Measurements from ENCODE around the gene DOCK1. TPM values are rescaled to one million over a fixed set of nuclear protein-coding genes. Genes with fewer than 3 reads are reported as not detected.

Gene DOCK1
- total RNA-seq, 1 donor from 2014 or later = 81.5 TPM

DNA sequence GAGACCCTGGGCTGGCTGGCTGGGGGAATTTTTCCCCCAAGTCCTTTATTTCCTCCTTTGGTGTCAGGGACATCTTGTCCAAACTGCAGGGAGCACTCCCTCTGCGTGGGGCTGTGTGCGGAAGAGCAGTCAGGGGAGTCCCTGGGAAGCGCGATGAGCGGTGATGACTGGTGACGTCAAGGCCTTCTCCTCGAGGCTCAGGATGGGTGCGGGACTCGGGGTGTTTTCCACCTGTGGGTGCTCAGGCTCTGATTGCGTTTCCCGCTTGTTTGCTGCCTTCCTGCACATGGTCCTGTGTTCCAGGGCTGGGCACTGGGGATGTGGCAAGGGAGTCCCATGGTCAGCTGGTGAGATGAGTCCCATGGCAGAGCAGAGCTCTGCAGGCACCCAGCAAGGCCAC is 101.2 kb downstream of the DOCK1 start:
- no peak for DNase-seq (ENCODE audit: low read depth in 2 of 2)

DNA sequence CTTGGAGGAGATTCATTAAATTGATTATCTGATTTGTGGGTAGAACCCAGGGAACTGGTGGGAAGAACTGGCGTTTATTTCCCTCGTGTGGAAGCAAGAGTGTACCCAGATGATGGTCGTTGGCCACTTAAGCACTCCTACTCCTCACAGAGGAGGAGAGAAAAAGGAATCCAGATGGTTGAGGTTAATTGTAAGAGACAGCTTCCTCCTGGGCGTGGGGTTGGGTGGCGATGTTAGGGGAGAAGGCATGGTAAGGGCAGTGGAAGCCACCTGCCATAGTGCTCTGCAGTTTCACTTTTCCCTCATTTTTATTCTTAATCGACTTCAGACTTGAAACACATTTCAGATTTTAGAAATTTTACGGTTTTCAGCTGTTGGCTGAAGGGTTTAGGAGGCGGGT is 104.1 kb downstream of the DOCK1 start:
- DNase-seq (ENCODE audit: low read depth in 2 of 2) = no peak

DNA sequence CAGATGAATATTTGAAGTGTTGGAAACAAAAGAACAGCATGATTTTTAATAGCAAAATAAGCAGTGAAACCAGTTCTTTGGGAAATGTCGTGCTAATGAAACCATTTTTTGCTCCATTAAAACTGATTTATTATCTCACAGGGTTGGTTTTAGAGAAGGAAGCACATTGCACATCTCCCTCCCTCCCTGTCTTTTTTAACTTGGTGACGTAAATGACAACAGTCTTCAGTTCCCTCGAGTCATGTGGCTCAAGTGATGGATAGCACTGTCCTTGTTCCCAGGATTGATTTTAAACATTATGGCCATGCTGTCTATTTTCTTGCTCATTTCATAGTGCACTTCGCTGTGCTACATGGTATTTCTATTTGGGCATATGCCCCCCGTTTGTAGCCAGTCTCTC is 105.9 kb downstream of the DOCK1 start:
- DNase-seq (ENCODE audit: low read depth in 2 of 2) = no peak

DNA sequence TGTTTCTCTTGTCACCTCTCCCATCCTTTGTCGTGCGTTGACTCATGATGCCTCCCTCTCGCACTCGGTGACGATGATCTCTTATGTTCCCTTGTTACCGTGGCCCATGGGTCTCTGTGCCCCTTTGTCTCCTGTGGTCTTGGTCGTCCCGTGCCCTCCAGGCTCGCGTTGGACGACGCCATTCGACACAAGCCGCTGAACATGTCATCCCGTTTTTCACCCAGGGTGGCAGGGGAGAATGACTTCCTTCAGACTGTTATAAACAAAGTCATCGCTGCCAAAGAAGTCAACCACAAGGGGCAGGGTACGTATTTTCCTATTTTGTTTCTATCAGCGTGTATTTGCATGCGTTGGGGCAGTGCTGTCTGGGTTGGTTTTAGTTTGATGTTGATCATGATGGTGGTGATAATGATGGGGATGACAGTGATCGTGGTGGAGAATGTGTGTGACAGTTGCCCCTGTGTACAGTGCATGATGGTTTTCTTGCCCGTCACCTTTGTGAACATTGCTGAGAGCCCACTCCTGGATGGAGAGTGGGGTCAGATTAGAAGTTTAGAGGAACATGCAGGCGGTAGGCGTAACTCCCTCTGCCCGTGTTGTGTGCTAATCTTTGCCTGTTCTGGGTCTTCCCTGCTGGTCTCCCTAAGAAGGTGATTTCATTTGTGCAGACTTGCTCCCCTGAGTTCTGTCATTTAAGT is 107.0 kb downstream of the DOCK1 start:
- DNase-seq (ENCODE audit: low read depth in 2 of 2) = no peak

DNA sequence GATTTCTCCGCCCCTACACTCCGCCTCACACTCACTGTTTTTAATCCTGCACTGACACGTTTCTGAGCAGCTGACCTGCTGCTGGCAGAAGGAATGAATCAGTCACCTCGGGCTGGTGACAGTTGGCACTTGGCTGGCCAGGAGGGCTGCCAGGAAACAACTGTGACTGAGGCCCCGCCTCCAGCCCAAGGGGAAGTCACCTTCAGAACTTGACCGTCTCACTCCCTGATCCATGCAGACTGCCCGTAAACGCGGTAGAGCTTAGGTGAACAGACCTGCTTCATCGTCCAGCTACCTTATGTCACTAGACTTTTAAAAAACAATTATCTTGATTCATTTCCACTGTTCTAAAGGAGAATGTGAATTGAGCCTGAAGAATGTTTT is 107.5 kb downstream of the DOCK1 start:
- DNase-seq (ENCODE audit: low read depth in 2 of 2) = peak; percentile 57 to 65

DNA sequence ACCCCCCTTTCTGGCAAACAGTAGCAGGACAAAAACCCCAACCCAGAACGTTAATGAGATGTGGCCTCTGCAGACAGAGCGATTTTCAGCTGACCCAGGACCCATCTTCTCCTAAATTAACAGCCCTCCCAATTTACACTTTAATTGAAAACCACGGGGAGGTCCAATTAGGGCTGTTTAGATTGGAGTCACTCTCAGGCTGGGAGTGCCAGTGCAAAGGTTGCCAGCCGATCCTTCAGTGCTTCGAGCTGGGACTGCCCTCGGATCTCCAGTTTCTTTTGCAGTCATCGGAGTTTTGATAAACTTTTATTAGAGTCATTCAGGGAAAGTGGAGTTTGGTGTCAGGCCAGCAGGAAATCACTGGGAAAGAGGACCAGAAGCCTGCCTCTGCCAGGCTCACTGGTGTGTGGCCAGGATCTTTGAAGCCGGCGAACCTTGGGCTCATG is 108.0 kb downstream of the DOCK1 start:
- DNase-seq (ENCODE audit: low read depth in 2 of 2) = peak; percentile 16 to 45

DNA sequence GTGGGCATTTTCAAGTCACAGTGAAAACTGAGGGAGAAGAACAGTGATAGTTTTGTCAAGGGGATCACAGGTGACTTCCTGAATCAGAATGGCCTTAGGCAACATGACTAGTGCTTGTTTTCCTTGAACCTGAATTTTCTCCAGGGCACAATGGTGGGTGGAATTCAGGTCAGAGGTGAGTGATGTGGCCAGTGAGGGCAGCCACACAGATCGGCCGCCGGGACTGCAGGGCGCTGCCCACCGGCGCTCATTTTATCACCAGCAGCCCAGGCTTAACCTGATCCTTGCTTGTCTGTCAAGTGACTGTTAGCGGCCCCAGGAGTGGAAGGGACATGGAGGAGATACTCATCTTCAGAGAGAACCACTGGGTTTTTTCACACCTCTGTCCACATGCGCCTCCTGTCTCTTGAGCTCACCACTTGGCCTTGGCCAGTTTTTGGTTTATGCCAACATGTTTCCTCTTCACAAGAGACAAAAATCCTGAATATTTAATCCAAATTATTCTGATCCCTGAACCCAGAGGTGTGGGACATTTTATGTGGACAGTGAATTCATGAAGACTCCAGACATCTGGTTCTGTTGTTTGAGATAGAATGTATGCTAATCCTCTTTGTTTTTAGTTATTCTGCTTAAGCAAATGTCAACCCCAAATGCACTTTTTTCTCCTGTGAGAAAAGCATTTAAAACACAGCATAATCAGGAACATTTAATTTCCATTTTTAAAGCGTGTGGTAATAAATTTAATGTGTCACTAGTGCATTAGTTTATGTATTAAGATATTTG is 108.7 kb downstream of the DOCK1 start:
- DNase-seq (ENCODE audit: low read depth in 2 of 2) = no peak

DNA sequence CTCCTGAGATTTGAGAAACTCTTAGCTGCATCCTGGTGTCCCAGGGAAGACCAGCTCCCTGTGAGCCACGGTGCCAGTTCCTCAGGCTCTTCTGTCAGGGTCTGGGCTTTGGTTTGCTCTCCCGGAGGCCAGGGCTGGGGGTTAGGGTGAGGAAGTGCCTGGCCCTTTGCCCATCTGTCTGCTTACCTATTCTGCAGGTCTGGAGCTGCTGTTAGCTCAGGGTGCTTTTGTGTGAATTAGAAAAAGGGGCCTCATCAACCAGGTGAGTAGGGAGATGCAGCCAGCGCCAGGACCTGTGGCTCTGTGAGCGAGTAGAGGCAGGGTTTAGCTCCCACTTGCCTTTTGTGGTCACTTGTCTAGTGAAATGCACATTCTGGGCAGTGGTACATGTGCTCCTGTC is 109.4 kb downstream of the DOCK1 start:
- no peak for DNase-seq (ENCODE audit: low read depth in 2 of 2)

DNA sequence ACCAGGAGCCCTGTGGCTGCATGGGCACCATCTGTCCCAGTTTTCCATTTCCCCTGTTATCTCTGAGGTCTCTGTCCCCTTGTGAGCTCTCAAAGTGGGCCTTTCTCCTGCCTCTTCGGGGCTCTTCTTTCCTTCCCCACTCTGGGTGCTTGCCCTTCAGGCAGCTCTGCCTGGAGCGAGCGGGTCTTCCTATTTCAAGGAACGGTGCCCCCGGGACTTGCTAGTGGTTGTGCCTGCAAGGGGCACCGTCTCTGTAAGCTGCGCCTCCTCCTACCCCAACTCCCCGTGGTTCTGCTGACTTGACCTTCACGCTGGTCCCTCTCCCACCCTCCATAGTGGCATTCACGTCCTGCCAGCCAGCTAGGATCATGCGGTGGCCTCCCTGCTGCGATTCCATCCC is 110.1 kb downstream of the DOCK1 start:
- no peak for DNase-seq (ENCODE audit: low read depth in 2 of 2)

DNA sequence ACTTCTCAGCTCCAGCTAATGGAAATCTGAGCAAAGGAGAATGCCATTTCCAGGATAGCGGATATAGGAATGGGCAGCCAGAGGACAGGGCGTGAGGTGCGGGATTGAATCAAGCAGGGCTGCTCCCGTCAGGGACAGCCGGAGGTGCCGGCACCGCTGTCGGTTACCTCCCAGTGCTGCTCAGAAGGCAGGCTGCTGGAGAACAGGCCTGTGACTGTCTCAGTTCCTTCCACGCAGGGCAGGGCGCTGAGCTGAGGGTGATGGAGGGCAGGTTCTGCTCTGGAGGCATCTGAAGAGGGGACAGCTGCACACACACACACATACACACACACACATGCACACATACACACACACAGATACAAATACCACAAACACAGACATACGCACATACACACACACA is 111.1 kb downstream of the DOCK1 start:
- no peak for DNase-seq (ENCODE audit: low read depth in 2 of 2)

DNA sequence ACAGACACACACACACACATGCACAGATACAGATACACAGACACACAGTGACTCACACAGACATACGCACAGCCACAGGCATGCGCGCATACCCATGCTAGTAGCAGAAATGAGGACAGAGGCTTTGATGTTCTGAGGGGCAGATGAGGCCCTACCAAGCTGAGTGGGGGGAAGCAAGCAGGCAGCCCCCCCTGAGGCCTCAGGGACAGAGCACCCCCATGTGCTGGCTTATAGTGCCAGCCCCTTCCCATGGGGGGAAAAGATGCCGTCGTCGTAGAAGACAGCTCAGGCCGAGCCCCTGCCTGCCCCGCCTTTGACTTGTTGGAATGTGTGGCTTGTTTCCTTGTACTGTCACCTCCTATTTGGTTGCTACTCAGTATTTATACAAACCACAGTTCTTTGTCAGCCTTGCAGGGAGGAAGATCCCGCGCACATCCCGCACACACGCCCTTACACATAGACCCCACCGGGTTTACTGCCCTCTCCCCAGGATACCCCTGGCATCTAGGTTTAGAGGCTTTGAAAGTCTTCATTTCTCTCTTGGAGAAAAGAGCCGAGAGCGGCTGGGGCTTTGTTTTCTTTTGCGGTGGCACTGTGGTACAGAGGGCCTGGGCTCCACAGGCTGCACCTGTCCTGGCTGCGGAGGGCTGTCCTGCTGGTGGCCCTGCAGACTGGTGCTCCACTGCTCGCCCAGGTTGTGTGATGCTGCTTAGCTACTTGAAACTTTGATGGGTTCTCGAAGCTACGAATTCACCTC is 112.5 kb downstream of the DOCK1 start:
- DNase-seq (ENCODE audit: low read depth in 2 of 2) = no peak

DNA sequence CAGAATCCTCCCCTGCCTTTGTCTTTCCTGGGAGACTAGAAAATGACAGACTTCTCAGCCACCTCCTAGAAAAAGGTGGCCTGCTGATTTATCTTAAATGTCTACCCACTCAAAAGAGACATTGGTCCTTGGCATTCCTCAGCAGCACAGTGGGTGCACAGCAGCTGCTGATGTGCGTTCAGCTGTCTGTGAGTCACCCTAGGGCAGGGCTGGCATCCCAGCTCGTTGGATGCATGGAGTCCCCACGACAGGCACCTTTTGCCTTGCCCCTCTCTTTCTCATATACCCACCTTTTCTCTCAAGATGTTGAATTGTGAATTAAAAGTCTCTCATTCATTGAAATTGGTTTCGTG is 113.0 kb downstream of the DOCK1 start:
- DNase-seq (ENCODE audit: low read depth in 2 of 2) = no peak

DNA sequence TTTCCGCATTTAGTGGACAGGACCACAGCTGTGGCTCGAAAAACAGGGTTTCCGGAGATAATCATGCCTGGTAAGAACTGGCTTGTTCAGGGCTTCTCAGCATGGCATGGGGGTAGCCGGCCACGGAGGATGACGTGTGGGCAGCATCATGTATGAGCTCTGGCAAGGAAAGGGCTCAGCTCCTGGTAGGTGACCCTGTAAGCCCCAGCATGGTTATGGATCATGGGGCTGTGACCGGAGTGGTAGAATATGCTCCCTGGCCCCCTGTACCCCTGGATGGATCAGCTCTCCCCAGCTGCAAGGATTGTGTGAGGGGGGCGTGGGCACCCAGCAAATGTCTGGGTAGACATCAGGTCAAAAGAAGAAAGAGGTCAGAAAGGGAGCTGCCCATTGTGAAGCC is 113.5 kb downstream of the DOCK1 start:
- DNase-seq (ENCODE audit: low read depth in 2 of 2) = no peak

DNA sequence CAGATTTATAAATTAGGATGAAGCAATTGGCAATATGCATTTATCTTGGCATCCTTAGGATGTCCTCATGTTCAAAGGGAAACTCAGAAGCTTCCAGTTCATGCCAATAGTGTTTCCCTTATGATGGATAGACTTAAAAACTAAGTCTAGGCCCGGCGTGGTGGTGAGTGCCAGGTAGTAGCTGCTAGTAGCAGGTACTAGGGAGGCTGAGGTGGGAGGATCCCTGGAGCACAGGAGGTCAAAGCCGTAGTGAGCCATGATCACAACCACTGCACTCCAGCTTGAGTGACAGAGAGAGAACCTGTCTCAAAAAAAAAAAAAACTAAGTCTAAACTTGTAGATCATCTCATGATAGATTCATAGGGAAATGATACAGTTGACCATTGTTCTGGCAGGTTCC is 115.0 kb downstream of the DOCK1 start:
- DNase-seq (ENCODE audit: low read depth in 2 of 2) = no peak

DNA sequence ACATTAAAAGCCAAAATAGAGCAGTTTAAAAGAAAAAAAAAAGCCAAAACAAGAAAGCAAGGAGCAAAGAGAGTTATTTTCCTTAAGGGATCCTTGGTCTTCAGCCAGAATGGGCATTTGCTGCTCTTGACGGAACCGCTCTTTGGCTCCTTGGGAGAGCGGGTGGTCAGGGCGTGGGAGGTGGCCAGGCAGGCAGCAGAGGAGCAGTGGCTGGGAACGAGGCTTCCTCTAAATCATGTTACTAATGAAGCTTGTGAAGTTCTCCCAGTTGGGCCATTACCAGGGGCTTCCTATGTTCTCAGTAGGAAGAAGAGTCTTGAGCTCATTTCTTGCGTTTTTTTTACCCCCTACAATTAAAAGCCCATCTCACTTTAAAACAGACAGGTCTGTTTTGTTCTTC is 116.6 kb downstream of the DOCK1 start:
- DNase-seq (ENCODE audit: low read depth in 2 of 2) = no peak

DNA sequence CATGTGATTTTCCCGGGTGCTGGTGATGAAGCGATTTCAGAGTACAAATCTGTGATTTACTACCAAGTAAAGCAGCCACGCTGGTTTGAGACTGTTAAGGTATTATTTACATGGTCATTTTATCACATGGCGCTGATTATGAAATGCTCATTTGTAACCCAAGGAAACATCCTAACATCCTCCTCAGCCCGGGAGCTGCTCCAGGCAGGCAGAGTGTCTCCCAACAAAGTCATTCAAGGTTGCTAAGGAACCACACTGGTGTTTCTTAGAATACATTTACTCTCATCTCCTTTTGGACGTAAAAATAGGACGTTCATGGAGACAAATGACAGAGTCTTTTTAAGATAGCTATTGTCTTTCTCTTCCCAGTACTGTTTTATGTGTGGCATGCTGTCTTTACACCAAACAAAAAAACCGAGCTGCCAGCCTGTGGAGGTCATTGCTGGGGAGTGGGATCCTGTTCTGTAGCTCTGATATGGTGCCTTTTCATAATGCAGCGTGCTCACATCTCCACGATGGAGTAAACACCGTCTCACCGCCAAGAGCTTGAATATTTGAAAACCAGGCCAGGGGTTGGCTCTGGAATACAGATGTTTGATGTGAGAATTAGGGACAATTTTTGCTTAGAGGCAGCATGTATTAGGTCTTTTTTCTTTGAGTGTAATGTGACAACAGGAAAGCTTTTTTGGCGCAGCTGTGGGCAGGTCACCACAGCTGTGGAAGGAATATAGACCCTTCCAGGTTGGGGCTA is 119.6 kb downstream of the DOCK1 start:
- DNase-seq (ENCODE audit: low read depth in 2 of 2) = no peak

DNA sequence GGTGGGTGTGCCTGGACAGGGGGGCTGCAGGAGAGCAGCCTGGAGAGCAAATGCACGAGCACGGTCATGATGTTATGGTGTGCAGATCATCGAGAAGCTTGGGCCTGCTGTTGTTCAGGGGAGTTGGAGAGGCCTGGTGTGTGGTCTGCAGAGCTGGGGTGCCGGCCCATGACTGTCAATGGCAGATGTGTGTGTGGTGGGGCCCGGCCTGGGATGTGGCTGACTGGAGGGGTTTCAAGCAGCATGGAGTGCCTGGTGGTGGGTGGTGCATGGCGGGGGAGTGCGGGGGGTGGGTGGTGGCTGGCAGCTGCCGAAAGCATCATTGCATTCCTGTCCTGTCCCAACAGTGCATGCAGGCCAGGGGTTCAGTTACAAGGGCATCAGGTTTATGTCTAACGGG is 122.6 kb downstream of the DOCK1 start:
- no peak for DNase-seq (ENCODE audit: low read depth in 2 of 2)

DNA sequence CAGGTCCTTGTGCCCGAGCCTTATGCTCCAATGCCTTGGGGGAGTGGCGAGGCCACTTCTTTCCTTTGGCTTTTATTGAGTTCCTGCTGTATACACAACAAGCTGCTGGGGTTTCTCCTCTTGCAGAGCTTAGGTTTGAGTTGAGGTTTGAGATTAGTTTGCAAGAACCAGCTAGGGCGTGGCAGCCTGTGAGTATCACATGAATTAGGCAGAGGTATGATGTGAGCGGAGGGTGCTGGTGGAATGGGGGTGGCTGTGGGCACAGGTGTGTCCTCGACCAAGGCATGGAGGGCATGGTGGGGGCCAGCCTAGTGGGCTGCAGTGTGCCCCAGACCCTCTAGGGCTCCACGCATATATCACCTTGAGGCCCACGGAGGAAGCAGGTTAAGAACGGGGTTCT is 123.3 kb downstream of the DOCK1 start:
- DNase-seq (ENCODE audit: low read depth in 2 of 2) = no peak

DNA sequence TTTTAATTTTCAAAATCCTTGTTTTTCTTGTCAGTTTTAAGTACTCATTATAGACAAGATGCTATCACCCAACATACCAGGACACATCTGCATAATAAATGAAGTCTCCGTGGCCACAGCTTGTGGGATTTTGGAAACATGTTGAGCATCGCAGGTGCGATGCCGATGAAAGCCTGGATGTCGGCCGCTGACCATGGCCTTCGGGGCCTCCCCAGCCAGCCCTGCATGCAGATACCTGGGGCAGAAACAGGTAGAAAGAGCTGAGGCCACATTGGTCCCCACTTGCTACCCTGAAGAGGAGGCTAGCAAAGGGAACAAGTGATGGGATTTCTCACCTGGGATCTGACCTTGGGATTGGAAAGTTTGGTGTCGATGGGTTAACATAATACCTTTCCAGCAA is 123.8 kb downstream of the DOCK1 start:
- no peak for DNase-seq (ENCODE audit: low read depth in 2 of 2)

DNA sequence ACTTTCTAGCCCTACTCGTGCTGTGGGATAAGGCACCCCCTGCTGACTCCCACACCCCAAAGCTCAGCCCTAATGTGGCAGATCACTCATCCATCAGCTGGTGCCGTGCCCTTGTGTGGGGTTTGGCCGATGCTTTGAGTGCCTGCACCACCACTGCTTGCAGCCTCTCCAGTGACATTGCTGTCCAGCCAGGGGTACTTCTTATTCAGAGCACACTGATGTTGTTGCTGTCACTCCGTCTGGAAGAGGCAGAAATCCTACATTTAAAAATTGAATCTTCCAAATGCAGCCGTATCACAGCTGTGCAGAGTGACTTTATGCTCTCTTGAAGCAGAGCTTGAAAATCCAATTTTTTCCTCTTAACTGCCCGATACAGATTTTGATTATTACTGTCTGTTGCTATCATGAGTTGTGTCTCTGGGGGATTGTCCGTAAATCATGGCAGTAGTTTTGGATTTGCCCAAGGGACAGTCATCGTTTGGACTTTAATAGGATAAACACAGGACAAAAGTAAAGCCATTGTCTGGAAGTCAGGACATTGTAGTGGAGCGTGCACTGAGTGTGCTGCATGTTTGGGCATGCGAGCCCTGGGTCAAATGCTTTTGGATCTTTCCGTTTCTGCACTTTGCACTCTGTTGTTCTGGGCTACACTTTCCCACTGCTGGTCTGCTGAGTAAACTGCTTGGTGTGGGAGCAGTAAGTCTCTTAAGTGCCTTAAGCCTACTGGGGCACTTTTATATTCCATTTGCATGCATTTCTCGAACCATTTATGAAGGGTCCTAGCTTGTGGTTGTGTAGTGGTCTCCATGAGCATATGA is 128.2 kb downstream of the DOCK1 start:
- DNase-seq (ENCODE audit: low read depth in 2 of 2) = no peak

DNA sequence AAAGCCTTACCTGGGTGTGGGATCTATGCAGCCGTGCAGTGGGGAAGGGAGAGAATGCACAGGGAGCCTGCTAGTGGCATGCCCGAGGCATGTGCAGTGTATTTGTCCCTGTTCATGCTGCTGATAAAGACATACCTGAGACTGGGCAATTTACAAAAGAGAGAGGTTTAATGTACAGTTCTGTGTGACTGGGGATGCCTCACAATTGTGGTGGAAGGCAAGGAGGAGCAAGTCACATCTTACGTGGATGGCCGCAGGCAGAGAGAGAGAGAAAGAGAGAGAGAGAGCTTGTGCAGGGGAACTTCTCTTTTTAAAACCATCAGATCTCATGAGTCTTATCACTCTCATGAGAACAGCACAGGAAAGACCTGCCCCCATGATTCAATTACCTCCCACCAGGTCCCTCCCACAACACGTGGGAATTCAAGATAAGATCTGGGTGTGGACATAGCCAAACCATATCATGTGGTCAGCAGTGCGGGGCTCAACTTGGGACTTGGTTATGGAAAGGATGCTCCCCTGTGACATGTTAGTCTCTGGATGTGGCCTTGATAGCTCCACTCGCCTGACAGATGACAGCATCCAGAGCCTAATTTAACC is 128.9 kb downstream of the DOCK1 start:
- DNase-seq (ENCODE audit: low read depth in 2 of 2) = no peak

All from lung microvascular endothelial cell (primary cell).